ENCODE results near the gene U2AF1L4. TPM values are rescaled to one million over a fixed set of nuclear protein-coding genes. Genes with fewer than 3 reads are reported as not detected.

U2AF1L4 gene
- total and polyA plus RNA-seq, 2 of the 4 experiments (the other 2 are of a cell fraction) = 6.1 to 15.0 TPM

GRCh38 chr19:35702223-35703012 is 42.8 kb downstream of the U2AF1L4 start:
- dilution Hi-C loops (cut with HindIII; ENCODE audit: low sequenced_read_pairs, unreplicated experiment) = no loop called here
- POLR2A ChIA-PET (ENCODE audit: unreplicated experiment) = no interaction called here
- WGBS, 2 experiments (ENCODE audit: extremely low coverage in 2 of 2, insufficient read length in 1 of 2) = 1% methylated on average over 35 of the region's 50 CpGs; no CpG with 5 or more reads in 1 of the 2 experiments

More at GRCh38 chr19:35702223-35703012, 42.8 kb downstream of the U2AF1L4 start:
- H3K9me1 ChIP-seq (ENCODE audit: insufficient read depth, low read length) = no peaks in the 10 kb centered on the region
- DNase-seq (peak; percentile 97), ATAC-seq (ENCODE audit: low read depth) (peak; percentile 100)
- H3K27me3 ChIP-seq (ENCODE audit: control insufficient read depth, insufficient read depth, low read length) = no peaks in the 10 kb centered on the region
- no peak overlapping the region for H2BK120ac ChIP-seq (ENCODE audit: low read depth, low read length)
- peak overlapping the region; percentile 65; the same call in 1 of the 2 replicates for H3K14ac ChIP-seq (replicated peaks; ENCODE audit: low read depth, low read length)
- no peak overlapping the region for H3K18ac ChIP-seq (ENCODE audit: low read depth, low read length)
- no peaks in the 10 kb centered on the region for H3K4me1 ChIP-seq (ENCODE audit: control insufficient read depth, insufficient read depth, low read length)
- H3K23ac ChIP-seq (ENCODE audit: low read depth, low read length) = no peak overlapping the region
- no TSS peak for BruUV-seq (replicated peaks)
- H3K4ac ChIP-seq (ENCODE audit: low read depth, low read length) = no peak overlapping the region
- CTCF ChIA-PET = interaction anchor here (0.5 to 0.6 kb wide), 2 partner anchors 10 to 306 kb away, joined by 3 to 8 read pairs; no protein-coding TSS in a partner anchor
- TF ChIP-seq USF2 (IDR thresholded peaks at IDR 0.05; ENCODE audit: low read depth, low read length) (peak; percentile 6; the same call in 1 of the 2 replicates), FOS (IDR thresholded peaks at IDR 0.05; ENCODE audit: low read depth, low read length) (peak; percentile 97), CEBPB (IDR thresholded peaks at IDR 0.05; ENCODE audit: low read depth, low read length) (no peak), MAZ (IDR thresholded peaks at IDR 0.05; ENCODE audit: borderline replicate concordance, low read depth, low read length) (0 out of 2 replicates have a peak, but pooled peaks have one; percentile 51), RCOR1 (IDR thresholded peaks at IDR 0.05; ENCODE audit: insufficient replicate concordance, low read length) (peak; percentile 32)
- H4K8ac ChIP-seq (ENCODE audit: low read depth in 2 of 2, low read length in 2 of 2) = peak overlapping the region in 1 of 2 experiments; percentile 87; a peak in 1 of 4 replicates
- no peak overlapping the region for H2BK20ac ChIP-seq (ENCODE audit: low read depth, low read length)
- H4K20me1 ChIP-seq (ENCODE audit: insufficient read depth, low read length) = no peaks in the 10 kb centered on the region
- no peak overlapping the region for H3K27ac ChIP-seq (ENCODE audit: insufficient read depth, low read length)
- no peak overlapping the region for H4K91ac ChIP-seq (ENCODE audit: insufficient read depth, low read depth, low read length)
- no peak overlapping the region for H2BK15ac ChIP-seq (ENCODE audit: low read depth, low read length)
- no peaks in the 10 kb centered on the region for H3K79me1 ChIP-seq (ENCODE audit: low read depth in 1 of 2, low read length in 2 of 2)
- peak overlapping the region; percentile 97 for H2AFZ ChIP-seq (replicated peaks; ENCODE audit: low read length, poor library complexity)
- no peak overlapping the region for H2AK9ac ChIP-seq (replicated peaks; ENCODE audit: low read depth, low read length, poor library complexity)
- intact Hi-C loops (cut with micrococcal nuclease) (loop anchor here (5.0 kb wide), 1 partner anchor 155 kb away; the partner anchor contains the start of gene TMEM147), in situ Hi-C loops (cut with MboI; ENCODE audit: low sequenced_read_pairs) (no loop called here)
- peak overlapping the region; percentile 49 for H3K4me3 ChIP-seq (ENCODE audit: insufficient read depth, low read depth, low read length)
- peak overlapping the region; percentile 97 for H3K4me2 ChIP-seq (ENCODE audit: low read depth, low read length)
- H3K9ac ChIP-seq (ENCODE audit: low read depth, low read length) = peak overlapping the region; percentile 52; the same call in 1 of the 2 replicates
- no peaks in the 10 kb centered on the region for H3K36me3 ChIP-seq (ENCODE audit: control insufficient read depth, insufficient read depth, low read length)
- no peak overlapping the region for H2BK5ac ChIP-seq (ENCODE audit: low read depth, low read length, poor library complexity, severe bottlenecking)
- no peak overlapping the region for H2AK5ac ChIP-seq (ENCODE audit: low read depth, low read length)
- H4K5ac ChIP-seq (ENCODE audit: low read depth, low read length) = no peak overlapping the region
- no peaks in the 10 kb centered on the region for H3K9me3 ChIP-seq (ENCODE audit: control insufficient read depth, insufficient read depth, low read length)
- no peak overlapping the region for H3K56ac ChIP-seq (ENCODE audit: extremely low read depth, insufficient read depth, low read length)
